HG03442 (cell line): Measurements from ENCODE around the gene EPHA10.
"Not testable (repeated sequence)": the region's sequence is repeated elsewhere in the genome, so short reads cannot be mapped to it uniquely, and the experiment has no call there.

Experiments
- ATAC-seq: cut with Tn5 transposase; IDR thresholded peaks from one replicate; pipeline ENCODE4 v1.9.1; 2021; ENCODE audit warnings: mild to moderate bottlenecking, moderate library complexity; ENCODE audit not compliant: unreplicated experiment

The EPHA10 gene

GRCh38 chr1:37717631-37718030 lies 47.3 kb downstream of the EPHA10 start:
- no peak for ATAC-seq

DNA sequence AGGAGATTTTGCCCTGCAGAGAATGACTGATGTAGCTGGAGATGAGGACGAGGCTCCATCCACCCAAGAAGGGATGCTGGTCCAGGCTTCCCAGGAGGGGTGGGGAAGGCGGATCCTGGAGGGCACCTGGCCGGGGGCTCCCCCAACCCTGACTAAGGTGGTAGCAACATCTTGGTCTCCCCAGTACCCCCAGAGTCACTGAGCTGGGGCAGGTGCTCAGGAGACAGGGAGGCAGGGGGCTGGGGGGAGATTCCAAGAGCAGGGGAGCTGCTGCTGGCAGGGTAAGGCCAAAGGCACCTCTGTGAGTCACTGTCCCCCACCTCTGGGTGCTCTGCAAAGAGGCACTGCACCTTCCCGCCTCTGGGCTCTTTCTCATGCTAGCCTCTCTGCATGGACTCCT lies 48.6 kb downstream of the EPHA10 start:
- no peak for ATAC-seq

DNA sequence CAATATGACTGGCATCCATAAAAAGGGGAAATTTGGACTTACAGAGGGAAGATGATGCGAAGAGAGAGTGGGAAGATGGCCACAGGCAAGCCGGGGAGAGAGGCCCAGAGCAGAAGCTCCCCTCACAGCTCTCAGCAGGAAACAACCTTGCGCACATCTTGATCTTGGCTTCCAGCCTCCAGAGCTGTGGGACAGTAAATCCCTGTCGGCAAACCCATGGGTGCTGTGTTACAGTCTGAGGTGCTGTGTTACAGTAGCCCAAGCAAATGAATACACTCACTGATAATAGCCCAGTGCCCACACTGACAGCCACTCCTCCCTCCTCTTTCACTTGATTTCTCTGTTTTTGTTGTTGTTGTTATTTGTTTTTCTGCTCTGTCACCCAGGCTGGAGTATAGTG lies 50.2 kb downstream of the EPHA10 start:
- no peak for ATAC-seq

DNA sequence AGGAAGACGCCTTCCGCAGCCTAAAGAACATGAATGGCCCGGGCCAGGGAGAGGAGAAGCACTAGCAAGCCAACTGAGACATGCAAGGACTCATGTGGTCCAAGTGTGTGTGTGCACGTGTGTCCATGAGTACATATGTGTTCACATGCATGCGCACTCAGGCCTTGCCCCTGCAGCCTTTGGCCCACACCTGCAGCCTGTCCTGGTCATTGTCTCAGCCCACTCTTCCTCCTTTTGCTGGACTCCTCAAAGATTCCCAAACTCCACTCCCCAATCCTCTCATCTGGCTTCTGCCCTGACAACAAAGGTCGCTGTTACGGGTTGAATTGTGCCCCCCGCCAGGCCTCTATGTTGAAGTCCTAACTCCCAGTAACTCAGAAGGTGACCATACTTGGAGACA lies 50.7 kb downstream of the EPHA10 start:
- ATAC-seq, result no peak

GRCh38 chr1:37708471-37708870 lies 56.4 kb downstream of the EPHA10 start:
- ATAC-seq, result no peak

- ATAC-seq, result no peak
Measured at GRCh38 chr1:37705399-37705798, 59.5 kb downstream of the EPHA10 start.

- no peak for ATAC-seq
Measured at GRCh38 chr1:37704966-37705365, 60.0 kb downstream of the EPHA10 start.

- ATAC-seq, result no peak
Measured at GRCh38 chr1:37703061-37703460, 61.9 kb downstream of the EPHA10 start.

GRCh38 chr1:37701051-37701450 lies 63.9 kb downstream of the EPHA10 start:
- no peak for ATAC-seq

DNA sequence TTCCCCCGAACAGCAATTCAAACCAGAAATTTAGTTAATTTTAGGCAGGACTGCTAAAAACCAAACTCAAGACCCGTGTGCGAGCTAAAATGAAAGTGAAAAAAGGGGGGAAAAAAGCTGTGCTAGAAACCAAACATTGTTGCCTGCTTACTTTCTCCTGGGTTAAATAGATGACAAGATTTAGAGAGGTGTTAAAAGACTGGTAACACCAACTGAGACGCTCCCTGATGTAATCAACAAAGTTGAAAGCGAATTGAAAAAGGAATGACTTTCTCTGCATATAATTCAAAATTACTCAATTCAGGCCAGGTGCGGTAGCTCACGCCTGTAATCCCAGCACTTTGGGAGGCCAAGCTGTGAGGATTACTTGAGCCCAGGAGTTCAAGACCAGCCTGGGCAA lies 65.8 kb downstream of the EPHA10 start:
- ATAC-seq, result no peak

DNA sequence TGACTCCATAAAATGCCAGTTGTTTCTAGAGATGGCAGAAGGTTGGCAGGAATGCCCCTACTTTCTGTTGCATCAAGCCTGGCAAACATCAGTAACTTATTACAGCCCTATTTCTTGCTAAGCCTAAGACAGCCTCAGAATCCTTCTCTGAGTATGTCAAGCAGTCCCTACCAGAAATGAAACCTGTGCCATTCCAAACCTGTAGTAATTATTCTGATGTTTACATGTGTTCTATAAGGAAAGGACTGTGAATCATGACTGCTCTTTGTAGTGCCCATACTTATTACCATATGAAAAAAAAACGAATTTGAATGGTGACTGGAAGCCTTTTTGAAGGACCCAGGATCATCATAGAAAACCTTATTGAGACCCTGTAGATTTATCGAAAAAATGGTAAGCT lies 67.2 kb downstream of the EPHA10 start:
- ATAC-seq, result no peak

- ATAC-seq, result no peak
Measured at GRCh38 chr1:37697090-37697489, 67.8 kb downstream of the EPHA10 start.

GRCh38 chr1:37692834-37693175 lies 72.1 kb downstream of the EPHA10 start:
- no peak for ATAC-seq

DNA sequence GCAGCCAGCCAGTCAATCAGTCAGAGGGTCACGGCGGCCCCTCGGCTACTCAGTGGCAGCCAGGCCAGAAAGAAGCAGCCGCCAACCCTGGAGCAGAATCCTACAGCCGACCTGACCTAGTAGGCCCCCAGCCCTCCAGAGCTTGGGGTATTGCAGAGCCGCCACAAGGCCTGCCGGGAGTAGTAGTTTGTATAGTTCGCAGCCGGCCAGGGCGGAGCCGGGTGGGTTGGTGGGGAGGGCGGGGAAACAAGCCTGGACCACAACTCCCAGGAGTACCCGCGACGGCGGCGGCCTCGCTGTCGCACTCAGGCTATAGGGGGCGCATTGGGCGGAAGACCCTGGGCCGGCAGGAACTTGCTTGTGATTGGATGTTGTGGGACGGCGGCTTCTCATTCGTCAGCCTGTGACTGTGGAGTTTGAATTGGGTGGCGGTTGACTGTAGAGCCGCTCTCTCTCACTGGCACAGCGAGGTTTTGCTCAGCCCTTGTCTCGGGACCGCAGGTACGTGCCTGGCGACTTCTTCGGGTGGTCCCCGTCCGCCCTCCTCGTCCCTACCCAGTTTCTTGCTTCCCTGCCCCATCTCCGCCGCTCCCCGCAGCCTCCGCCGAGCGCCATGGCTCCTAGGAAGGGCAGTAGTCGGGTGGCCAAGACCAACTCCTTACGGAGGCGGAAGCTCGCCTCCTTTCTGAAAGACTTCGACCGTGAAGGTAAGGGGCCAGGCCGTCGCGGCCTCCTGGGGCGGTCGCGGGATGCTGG lies 72.7 kb downstream of the EPHA10 start, which contains the start of gene CDCA8:
Gene CDCA8 (plus strand): TSS at position 439 of the 756 bp plus-strand sequence. CDS start 175 bp downstream, at position 614.
- ATAC-seq, result peak; percentile 79

GRCh38 chr1:37691497-37692077 lies 73.3 kb downstream of the EPHA10 start:
- peak; percentile 3 for ATAC-seq

- ATAC-seq, result no peak
Measured at GRCh38 chr1:37688926-37689325, 76.0 kb downstream of the EPHA10 start.

DNA sequence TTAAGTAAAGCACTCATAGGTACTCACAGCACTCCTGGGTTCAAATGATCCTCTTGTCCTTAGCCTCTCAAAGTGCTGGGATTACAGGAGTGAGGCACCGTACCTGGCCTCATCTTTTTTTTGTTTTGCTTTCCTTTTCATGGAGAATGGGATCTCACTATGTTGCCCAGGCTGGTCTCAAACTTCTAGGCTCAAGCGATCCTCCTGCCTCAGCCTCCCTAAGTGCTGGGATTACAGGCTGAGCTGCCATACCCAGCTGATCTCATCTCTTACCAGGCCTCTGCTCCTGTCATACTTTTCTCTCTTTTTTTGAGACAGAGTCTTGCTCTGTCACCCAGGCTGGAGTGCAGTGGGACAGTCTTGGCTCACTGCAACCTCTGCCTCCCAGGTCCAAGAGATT lies 77.2 kb downstream of the EPHA10 start:
- not testable (repeated sequence) for ATAC-seq

GRCh38 chr1:37685722-37686121 lies 79.2 kb downstream of the EPHA10 start:
- no peak for ATAC-seq

DNA sequence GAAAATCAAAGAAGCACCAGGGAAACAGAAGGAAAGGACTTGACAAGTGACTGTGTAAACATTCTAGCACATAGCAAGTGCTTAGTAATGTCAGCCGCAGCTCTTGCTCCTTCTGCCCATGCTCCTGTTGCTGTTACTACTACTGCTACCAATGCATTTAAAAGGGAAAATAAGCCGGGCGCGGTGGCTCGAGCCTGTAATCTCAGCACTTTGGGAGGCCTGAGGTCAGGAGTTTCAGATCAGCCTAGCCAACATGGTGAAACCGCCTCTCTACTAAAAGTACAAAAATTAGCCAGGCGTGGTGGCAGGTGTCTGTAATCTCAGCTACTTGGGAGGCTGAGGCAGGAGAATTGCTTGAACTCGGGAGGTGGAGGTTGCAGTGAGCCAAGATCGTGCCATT lies 80.7 kb downstream of the EPHA10 start:
- ATAC-seq, result not testable (repeated sequence)

GRCh38 chr1:37682334-37682987 lies 82.5 kb downstream of the EPHA10 start:
- no peak for ATAC-seq

- no peak for ATAC-seq
Measured at GRCh38 chr1:37680933-37681332, 84.0 kb downstream of the EPHA10 start.

DNA sequence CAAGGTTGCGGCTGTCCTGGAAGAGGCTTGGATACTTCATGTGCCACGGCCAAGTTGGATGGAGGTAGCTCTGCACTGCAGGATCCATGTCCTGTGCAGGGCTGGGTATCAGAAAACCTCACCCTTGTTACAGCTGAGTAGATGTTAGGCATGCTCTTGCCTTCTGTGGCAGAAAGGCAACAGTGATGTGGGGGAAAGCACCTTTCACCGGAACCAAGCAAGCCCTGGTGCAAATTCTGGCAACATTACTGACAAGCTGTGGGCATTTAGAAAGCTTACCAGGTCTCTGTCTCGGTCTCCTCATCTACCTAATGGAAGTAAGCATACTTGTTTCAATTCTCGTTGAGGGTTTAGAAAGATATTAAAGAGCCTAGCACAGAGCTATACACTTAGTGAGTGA lies 87.1 kb downstream of the EPHA10 start:
- no peak for ATAC-seq
